COLO668 (cell line): ENCODE data around the gene TFPI.

Source experiments
- DNase-seq: peaks from one replicate; lab custom pipeline; 2025; ENCODE audit not compliant: unreplicated experiment; lab: John Stamatoyannopoulos, UW

Gene TFPI

DNA sequence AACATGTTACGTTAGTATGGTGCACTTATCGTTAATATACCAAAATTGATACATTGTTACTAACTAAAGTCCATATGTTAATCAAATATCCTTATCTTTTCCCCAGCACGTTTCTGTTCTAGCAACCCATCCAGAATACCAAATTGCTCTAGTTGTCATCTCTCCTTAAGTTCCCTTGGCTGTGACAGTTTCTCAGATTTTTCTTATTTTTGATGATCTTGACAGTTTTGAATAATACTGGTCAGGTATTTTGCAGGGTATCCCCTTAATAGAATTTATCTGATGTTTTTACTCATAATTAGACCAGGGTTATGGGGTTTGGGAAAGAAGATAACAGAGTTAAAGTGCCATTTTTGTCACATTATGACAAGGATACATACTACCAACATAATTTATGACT, 47.8 kb downstream of the TFPI start:
- no peak for DNase-seq

- no peak for DNase-seq
These were observed 49.1 kb downstream of the TFPI start for GRCh38 chr2:187505065-187505672.

DNA sequence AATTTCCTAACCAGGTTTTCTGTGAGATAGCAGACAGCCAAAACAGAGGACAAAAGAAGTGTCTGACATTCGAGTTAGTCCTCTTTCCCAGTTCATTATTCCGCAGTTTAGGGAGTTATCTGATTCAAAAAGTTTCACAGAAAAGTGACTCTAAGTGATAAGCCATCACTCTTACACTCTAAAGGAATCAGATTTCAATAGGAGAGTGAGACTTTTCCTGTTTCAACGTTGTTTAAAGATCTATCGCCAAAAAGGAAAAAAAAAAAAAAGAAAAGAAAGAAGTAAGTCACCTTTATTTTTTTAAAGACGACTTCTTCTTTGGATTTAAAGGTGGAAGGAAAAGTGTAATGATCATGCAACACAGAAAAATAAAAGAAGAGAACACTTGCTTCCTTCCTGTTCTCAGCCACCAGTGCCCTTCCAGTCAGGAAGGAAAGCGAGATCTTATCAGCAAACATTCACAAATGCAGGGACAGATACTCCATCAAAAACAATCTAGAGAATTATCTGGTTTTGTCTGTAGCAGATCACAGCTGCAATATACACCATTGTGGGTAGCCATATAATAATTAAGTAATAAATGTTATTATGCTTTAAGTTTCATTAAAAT, 49.8 kb downstream of the TFPI start:
- DNase-seq, result no peak

- no peak for DNase-seq
These were observed 50.5 kb downstream of the TFPI start for GRCh38 chr2:187503700-187504099.

DNA sequence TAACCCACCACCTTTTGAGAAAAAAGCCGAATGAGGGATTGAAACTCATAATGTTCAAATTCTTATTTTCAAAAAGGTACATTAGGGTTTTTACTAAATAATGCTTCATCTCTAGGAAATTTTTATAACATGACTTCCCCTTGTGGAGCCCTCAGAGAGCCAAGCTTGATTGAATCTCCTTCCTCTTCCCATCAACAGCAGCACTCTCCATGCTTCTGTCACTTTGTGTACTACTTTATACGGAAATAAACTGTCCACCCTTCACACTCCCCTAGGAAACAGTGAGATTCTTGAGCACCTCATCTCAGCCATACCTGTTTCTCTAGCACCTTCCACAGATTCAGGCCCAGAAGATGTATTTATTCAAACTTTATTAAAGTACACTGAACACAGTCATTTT, 51.8 kb downstream of the TFPI start:
- DNase-seq, result no peak

GRCh38 chr2:187500585-187501359, 53.5 kb downstream of the TFPI start:
- DNase-seq, result no peak

- DNase-seq, result peak; percentile 52
These were observed 54.2 kb downstream of the TFPI start for GRCh38 chr2:187499941-187500532.

GRCh38 chr2:187497858-187498463, 56.3 kb downstream of the TFPI start:
- no peak for DNase-seq

GRCh38 chr2:187497140-187497539, 57.1 kb downstream of the TFPI start:
- DNase-seq, result no peak

GRCh38 chr2:187495324-187495723, 58.9 kb downstream of the TFPI start:
- no peak for DNase-seq

- no peak for DNase-seq
These were observed 60.2 kb downstream of the TFPI start for GRCh38 chr2:187493877-187494568.

- no peak for DNase-seq
These were observed 61.1 kb downstream of the TFPI start for GRCh38 chr2:187493180-187493579.

- no peak for DNase-seq
These were observed 68.0 kb downstream of the TFPI start for GRCh38 chr2:187486241-187486640.

DNA sequence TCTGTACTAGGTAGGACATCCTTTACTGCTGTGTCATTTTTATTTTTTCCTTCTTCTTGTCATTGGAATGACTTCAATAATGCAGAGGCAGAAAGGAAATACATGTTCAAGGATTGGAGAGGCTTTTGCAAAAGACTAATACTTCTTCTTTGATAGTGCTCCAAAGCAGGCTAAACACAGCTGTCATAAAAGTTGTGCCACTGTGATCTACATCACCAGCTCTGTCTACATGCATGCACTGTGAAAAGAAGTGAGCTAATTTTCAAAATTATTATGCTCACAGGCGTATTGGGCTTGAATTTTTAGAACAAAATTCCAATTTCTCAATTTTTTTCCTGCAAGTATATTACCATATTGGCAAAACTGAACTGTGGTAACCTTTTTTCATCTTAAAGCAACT, 68.7 kb downstream of the TFPI start:
- no peak for DNase-seq

- no peak for DNase-seq
These were observed 70.7 kb downstream of the TFPI start for GRCh38 chr2:187483537-187483936.

GRCh38 chr2:187482796-187483195, 71.4 kb downstream of the TFPI start:
- DNase-seq, result no peak

- no peak for DNase-seq
These were observed 72.7 kb downstream of the TFPI start for GRCh38 chr2:187481543-187481942.

DNA sequence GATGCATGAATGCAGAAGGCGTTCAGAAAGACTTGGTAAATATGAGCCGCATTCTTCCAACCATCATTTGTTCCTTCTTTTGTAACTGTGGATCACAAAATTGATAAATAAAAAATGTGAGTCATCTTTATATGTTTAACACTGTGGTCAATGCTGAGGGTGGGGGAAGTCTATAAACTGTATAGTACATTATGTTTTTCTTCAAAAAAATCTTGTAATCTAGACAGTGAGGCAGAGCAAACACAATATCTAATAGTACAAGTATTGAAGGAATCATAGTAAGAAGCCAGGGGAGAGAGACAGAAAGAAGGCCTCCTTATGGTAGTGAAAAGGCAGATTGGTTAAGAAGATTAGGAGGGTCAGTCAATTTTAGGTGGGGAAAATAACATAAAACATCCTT, 75.5 kb downstream of the TFPI start:
- DNase-seq, result no peak

GRCh38 chr2:187477051-187477450, 77.2 kb downstream of the TFPI start:
- DNase-seq, result no peak

DNA sequence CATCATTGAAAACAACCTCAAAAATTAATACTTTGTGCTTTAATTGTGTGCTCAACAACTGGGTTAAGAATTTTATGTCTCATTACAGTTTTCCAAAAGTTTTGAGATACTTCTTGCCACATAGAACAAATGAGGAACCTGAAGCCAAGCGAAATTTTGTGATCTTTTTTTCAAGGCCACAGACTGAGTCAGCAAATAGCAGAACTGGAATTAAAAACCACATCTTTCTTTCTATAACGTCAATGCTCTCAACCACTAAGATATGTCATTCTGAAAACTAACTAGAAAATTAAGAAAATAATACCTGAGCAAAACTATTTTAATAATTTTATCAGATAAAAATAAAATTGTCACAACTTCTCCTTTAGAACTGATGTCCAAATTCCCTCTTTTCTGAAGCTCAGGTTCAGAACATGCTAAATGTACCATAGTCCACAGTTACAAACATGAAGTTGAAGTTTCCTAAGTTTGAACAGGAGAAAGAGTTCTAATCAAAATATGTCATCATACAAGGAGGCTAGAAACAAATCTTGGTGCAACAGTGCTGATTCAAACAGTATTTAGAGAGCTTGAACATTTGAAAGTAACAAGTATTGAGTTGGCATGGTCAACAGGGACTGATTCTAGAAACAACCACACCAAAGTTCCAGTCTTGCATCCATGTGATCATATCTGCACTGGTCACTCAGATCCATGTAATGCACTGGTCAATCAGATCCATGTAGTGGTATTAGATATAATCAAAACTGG, 78.6 kb downstream of the TFPI start:
- DNase-seq, result no peak
